ENCODE data around the gene EFNA2.

EFNA2 gene

GRCh38 chr19:1249298-1249989, 36.2 kb upstream of the EFNA2 start:
- DNase-seq: peak; percentile 75

GRCh38 chr19:1249990-1250436, 35.7 kb upstream of the EFNA2 start:
- DNase-seq: no peak

GRCh38 chr19:1250437-1251260, 35.0 kb upstream of the EFNA2 start:
- no peak for DNase-seq

GRCh38 chr19:1251330-1252220, 34.1 kb upstream of the EFNA2 start:
- no peak for DNase-seq

GRCh38 chr19:1252221-1252820, 33.4 kb upstream of the EFNA2 start:
- no peak for DNase-seq

- no peak for DNase-seq
These were observed 32.7 kb upstream of the EFNA2 start for GRCh38 chr19:1252821-1253513.

GRCh38 chr19:1253514-1254080, 32.1 kb upstream of the EFNA2 start:
- DNase-seq: no peak

GRCh38 chr19:1254081-1254527, 31.6 kb upstream of the EFNA2 start:
- no peak for DNase-seq

GRCh38 chr19:1254530-1255185, 31.0 kb upstream of the EFNA2 start:
- DNase-seq: no peak

GRCh38 chr19:1255186-1256161, 30.2 kb upstream of the EFNA2 start:
- DNase-seq: no peak

GRCh38 chr19:1256646-1257474, 28.8 kb upstream of the EFNA2 start:
- no peak for DNase-seq

- DNase-seq: no peak
These were observed 28.1 kb upstream of the EFNA2 start for GRCh38 chr19:1257475-1258162.

- DNase-seq: no peak
These were observed 27.5 kb upstream of the EFNA2 start for GRCh38 chr19:1258163-1258492.

- DNase-seq: no peak
These were observed 26.9 kb upstream of the EFNA2 start for GRCh38 chr19:1258707-1259205.

- no peak for DNase-seq
These were observed 26.3 kb upstream of the EFNA2 start for GRCh38 chr19:1259206-1259875.

GRCh38 chr19:1259876-1260748, 25.6 kb upstream of the EFNA2 start:
- no peak for DNase-seq
